ENCODE data around the gene PRPS1L1. TPM values are rescaled to one million over a fixed set of nuclear protein-coding genes. Genes with fewer than 3 reads are reported as not detected.

The PRPS1L1 gene
- total RNA-seq = not detected in 2 replicates

DNA sequence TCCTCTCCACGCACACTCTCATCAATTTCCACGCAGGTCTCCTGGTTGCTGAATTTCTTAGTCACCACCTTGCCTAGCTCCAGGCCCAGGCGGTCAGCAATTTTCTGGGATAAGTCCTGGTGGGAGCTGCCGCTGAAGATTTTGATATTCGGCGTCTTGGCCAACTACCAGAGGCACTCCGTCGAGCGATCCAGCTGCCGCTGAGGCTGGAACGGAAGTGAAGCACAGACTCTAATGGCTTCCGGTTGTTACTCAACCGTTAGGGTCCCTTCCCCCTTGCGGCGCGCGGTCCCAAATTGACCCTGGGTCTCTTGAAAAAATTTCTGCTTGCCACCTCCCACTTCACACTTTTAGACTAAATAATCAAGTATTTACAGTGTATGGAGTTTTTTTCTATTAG is at the start of gene PRPS1L1:
Gene PRPS1L1 (minus strand): TSS at position 219 of the 400 bp plus-strand sequence.

Other genes starting within 250 kb of the PRPS1L1 start
- gene SNX13, start 87.4 kb downstream of the PRPS1L1 start, total RNA-seq = 36.4 and 43.7 TPM in 2 replicates